CD4-positive, alpha-beta T cell treated with Interferon alpha-2 for 1 hour (primary cell): Measurements from ENCODE around the gene COPE.
A peak's percentile ranks its signal among the peaks of the same experiment; 100 is the strongest.
"Not testable (repeated sequence)": the region's sequence is repeated elsewhere in the genome, so short reads cannot be mapped to it uniquely, and the experiment has no call there.

Experiments used
- DNase-seq, 2 donors: peaks; one replicate each; pipeline ENCODE4 v3.0.0-alpha.2; 2020 to 2022

The COPE gene

GRCh38 chr19:18919086-18919899 is at the start of gene COPE, which contains the start of gene DDX49:
Gene COPE (minus strand): TSS chr19:18919387. CDS start chr19:18919348, 39 bp downstream.
Gene DDX49 (plus strand): TSS chr19:18919715. CDS start chr19:18919742, 27 bp downstream.
- DNase-seq, result peak; percentile 98 to 99

DNA sequence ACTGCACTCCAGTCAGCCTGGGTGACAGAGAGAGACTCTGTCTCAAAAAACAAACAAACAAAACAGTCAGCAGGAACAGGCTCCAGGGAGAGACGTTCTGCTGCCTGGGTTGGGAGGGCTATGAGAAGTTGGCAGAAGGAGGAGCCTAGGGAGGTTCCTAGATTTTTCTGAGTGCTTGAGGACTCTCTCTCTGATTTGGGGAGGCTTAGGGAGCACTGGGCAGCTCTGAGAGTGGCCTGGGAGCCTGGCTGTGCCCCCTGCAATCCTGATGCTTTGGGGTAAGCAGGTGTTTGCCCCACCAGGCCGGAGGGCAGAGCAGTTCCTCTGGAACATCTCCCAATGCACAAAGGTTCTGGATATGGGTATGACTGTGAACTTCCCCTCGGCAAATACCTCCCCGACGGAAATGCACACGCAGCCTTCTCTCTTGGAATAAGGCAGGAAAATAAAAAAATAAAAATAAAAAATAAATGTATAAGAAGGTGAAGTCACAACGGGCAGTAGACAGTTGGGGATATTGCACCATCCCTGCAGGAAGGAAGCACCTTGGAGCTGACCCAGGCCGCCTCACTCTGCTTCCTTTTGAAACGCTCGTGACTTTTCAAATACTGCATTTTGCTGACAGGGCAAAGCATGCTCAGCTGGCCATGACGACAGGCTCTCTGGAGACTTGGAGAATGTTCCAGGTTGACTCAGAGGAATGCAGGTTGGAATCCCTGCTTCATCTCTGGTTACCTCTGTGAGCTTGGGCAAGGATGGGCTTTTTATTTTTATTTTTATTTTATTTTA is 48.4 kb upstream of the COPE start:
- peak in 1 of 2 donors; percentile 30 for DNase-seq

DNA sequence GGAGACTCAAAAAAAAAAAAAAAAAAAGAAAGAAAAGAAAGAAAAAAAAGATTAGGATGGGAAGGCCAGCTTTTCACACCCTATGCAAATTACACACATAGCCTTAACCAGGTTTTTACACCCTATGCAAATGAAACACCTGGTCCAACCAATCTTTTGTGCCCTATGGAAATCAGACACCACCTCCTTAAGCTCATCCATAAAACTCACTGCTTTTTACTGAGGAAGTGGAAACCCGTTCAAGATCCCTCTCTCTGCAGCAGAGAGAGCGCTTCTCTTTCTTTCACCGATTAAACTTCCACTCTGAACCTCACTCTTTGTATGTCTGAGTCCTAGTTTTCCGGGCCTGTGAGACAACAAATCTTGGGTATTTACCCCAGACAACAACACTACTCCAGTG is 47.1 kb upstream of the COPE start:
- DNase-seq, result no peak

DNA sequence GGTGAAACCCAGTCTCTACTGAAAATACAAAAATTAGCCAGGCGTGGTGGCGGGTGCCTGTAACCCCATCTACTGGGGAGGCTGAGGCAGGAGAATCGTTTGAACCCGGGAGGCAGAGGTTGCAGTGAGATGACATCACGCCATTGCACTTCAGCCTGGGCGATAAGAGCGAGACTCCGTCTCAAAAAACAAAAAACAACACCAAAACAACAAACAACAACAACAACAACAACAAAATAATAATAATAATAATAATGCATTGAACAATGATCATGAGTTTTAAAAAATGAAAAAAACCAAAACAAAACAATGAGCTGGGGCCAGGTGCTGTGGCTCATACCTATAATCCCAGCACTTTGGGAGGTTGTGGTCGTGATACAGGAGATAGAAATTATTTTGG is 44.9 kb upstream of the COPE start:
- no peak for DNase-seq

DNA sequence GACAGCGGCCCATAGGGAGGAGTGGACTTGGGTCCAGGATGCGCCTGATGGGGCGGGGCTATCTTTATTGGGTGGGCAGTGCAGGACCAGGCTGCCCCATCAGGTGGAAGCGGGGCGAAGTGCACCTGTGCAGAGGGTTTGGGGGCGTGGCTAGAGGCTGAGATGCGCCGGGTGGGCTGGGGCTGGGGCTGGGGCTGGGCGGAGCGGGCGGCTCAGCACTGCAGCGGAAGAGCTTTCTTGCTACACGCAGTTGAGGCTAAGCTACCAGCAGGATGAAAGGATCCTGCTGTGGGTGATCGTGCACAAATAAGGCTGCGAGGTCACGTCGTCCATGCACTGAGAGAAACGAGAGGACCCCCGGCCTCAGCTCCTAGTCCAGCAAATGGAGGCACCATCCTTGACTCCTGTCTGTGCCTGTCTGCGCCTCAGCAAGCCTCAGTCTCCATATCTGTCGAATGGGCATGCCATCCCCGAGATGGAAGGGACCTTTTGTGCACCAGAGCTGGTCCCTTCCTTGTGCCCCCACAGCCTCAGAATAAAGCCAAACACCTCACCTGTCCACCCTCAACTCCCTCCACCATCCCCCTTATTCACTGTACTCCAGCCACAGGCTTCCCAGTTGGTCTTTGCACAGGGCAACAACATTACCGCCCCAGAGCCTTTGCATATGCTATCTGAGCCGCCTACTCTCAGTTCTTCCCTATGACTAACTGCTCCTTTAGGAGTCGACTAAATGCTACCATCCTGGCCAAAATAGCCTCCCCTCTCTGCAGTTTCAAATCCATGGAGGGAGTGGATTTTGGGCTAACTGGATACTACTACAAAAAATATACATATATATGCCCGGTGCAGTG is 42.8 kb upstream of the COPE start:
- DNase-seq, result no peak

DNA sequence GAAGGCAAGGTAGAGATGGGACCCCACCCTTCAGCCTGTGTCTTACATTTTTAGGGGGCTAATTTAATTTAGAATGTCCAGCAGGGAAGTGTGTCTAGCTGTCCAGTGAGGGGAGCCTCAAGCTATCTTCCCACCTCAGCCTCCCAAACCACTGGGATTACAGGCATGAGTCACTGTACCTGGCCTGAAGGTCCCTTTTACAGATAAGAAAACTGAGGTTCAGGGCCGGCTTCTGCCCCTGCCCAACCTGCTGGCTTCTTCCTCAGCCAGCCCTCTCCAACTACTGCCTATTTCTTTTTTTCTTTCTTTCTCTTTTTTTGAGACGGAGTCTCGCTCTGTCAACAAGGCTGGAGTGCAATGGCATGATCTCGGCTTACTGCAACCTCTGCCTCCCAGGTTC is 41.2 kb upstream of the COPE start:
- no peak for DNase-seq

DNA sequence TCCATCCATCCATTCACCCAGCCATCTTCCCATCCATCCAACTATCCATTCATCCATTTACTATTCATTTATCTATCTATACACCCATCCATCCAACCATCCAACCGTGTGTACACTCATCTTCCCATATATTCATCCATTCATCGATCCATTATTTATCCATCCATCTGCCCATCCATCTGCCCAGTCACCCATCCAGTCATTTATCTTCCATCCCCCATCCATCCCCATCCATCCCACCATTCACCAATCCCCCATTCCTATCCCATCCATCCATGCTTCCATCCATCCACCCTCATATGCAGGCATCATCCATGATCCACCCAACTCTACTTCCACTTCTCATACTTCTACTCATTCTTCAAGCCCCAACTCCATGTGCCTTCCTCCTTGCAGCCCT is 35.9 kb upstream of the COPE start:
- no peak for DNase-seq

GRCh38 chr19:18954094-18954493 is 34.9 kb upstream of the COPE start:
- DNase-seq, result no peak

- DNase-seq, result not testable (repeated sequence)
Measured at GRCh38 chr19:18952364-18953003, 33.3 kb upstream of the COPE start.

GRCh38 chr19:18951721-18952281 is 32.6 kb upstream of the COPE start:
- DNase-seq, result no peak

DNA sequence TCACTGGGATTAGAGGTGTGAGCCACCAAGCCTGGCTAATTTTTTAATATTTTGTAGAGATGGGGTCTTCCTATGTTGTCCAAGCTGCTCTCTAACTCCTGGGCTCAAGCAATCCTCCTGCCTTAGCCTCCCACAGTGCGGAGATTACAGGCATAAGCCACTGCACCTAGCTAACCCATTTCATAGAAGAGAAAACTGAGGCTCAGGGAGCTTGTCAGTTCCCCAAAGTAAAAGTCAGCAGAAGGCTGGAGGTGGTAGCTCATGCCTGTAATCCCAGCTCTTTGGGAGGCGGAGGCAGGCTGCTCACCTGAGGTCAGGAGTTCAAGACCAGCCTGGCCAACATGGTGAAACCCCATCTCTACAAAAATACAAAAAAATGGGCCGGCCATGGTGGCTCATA is 30.7 kb upstream of the COPE start:
- no peak for DNase-seq

GRCh38 chr19:18948976-18949356 is 29.8 kb upstream of the COPE start:
- no peak for DNase-seq

DNA sequence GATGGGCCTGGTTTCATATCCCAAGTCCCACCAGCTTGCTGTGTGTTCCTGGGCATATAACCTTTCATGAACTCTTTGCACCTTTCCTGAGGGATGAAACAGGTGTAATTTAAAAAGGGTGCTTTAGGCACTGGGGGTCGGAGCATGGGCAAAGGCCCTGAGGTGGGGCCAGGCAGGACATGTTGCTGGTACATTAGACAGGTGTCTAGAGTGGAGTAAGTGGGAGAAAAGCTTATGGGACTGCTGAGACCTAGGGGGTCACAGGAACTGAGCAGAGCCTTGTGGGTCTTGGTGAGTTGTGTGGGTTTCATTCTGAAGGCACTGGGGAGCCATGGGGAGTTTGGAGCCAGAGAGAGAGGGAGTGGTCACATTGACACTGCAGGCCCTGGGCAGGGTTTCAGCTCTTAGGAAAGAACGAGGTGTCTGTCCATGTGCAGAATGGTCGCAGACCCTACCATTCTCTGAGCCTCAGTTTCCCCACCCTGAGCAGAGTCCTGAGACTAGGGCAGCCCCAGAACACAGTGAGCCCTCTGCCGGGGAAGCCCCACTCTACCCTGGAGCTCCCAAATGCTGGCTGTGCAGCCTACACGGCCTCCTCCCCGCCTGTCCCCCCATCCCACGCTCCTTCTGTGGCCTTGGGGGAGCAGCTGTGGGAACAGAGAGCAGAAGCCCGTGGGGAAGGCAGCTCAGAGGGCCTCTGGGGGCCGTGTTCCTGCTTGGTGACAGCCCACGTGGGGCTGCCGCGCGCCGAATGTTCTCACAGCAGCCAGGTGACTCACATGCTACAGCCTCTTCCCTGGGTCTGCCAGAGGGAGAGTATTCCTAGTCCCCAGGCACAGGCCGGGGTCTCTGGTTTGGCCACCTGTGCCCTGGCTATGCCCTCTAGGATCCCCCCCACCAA is 29.1 kb upstream of the COPE start:
- DNase-seq, result no peak

DNA sequence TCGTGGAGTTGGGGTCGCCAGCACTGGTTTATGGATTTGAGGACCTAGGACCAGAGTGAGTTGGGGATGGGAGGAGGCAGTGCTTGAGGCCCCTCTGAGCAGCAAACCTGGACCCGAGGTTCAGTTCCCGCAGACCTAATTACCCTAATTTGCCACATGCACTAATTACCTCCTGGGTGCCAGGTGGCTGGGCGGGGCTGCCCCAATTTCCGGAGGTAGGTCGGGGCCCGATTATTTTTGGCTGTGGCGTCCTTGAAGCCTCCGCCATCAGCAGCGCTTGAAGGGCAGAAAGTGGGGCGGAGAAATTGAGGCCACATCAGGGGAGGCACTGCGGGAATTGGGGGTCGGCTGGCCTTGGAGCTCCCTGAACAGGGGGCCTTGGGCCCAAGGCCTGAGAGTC is 27.7 kb upstream of the COPE start:
- no peak for DNase-seq

- no peak for DNase-seq
Measured at GRCh38 chr19:18946335-18946734, 27.1 kb upstream of the COPE start.

DNA sequence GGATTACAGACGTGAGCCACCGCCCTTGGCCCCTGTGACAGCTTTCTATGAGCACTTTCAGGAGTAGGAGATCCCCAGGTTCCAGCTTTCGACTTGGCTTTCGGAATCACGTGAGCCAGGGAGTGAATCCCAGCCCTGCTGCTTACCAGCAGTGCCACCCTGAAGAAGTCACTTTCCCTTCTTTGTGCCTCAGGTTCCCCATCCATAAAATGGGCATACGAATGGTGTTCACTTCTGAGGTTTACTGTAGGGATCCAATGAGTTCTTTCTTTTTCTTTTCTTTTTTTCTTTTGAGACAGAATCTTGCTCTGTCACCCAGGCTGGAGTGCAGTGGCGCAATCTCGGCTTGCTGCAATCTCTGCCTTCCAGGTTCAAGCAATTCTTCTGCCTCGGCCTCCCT is 26.1 kb upstream of the COPE start:
- DNase-seq, result no peak

DNA sequence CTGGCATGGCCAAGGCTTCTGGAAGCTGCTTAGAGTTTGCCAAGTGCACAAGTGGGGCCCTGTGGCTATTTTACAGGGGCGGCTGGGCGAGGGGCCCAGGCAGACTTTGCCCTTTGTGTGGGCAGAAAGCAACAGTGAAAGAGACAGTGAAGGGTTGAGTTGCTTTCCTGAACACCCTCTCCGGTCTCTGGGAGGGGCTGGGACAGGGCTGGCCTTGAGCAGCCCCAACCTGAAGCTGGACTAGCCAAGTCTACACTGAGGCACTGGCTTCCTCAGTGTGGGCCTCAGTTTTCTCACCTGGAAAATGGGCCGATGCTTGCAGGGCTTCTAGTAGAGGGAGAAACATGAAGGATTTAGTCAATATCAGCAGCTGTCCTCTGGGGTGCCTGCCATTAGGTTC is 24.3 kb upstream of the COPE start:
- no peak for DNase-seq

DNA sequence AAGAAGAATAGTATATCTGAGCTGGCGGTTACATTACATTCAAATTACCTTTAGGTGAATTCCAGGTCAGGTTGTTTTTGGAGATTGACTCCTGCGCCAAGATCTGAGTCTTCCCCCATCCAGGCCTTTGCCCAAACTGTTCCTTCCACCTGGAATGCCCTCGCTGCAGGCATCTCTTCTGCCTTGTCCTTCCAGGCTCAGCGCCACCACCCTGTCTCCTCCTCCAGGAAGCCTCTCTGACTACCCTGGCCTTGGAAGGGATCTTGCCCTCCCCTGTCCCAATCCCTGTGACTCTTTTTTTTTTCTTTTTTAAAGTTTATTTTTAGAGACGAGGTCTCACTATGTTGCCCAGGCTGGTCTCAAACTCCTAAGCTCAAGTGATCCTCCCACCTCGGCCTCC is 23.5 kb upstream of the COPE start:
- no peak for DNase-seq

DNA sequence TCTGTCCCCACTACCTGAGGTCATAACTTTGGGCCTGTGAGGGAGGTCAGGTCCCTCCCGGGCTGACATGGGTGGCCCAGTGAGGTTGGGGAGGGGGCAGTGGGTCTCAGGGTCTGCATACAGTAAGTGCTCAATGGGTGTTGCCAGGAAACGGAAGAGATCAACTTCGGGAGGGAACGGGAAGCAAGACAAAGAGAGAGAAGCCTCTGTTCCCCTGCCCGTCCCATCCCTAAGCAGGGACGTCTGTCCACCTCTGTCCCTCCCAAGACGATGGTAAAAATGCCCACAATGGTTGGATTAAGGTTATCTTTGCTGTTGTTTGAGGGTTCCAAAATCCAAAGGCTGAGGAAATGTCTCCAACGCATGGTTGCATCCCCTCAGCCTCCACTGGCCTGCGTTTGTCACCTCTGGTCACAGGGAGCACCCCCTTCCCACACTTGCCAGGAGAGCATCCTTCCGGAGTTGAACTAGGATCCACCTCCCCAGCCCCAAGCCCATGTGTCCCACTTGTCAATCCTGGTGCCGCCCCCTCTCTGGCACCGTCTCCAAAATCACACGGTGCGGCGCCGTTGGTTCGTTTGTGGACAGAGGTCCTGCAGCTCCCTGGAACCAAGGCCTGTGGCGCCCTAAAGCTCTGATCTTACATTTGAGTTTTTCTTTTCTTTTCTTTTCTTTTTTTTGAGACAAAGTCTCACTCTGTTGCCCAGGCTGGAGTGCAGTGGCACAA is 22.6 kb upstream of the COPE start:
- DNase-seq, result no peak
